DOHH2 (cell line): ENCODE data around the gene KIF26A.
"Not testable (repeated sequence)": the region's sequence is repeated elsewhere in the genome, so short reads cannot be mapped to it uniquely, and the experiment has no call there.

Experiments used
- H3F3A ChIP-seq: fragments of 200-600 bp; sonication (generic), shearing (Covaris generic); 2 replicates; pipeline ENCODE4 v1.6.0; 2016; ENCODE audit warnings: antibody characterized with exemption, mild to moderate bottlenecking; ENCODE audit not compliant: control insufficient read depth, insufficient read depth
- H3K27ac ChIP-seq: fragments of 200-600 bp; sonication (generic); 2 replicates; pipeline ENCODE4 v1.5.1; 2014; ENCODE audit warnings: low read depth, mild to moderate bottlenecking, low read length, moderate library complexity
- H3K27me3 ChIP-seq: fragments of 200-600 bp; sonication (generic); 2 replicates; pipeline ENCODE4 v1.6.1; 2014; ENCODE audit warnings: mild to moderate bottlenecking, low read length, mixed read lengths; ENCODE audit not compliant: control insufficient read depth
- H3K36me3 ChIP-seq: fragments of 200-600 bp; sonication (generic); 2 replicates; pipeline ENCODE4 v1.6.1; 2014; ENCODE audit warnings: mild to moderate bottlenecking, low read length, moderate library complexity, mixed read lengths; ENCODE audit not compliant: control insufficient read depth
- H3K4me1 ChIP-seq: fragments of 200-600 bp; sonication (generic); 2 replicates; pipeline ENCODE4 v1.6.1; 2014; ENCODE audit warnings: mild to moderate bottlenecking, low read length, mixed read lengths; ENCODE audit not compliant: control insufficient read depth
- H3K4me2 ChIP-seq: fragments of 200-600 bp; sonication (generic); 2 replicates; pipeline ENCODE4 v1.6.0; 2014; ENCODE audit warnings: mild to moderate bottlenecking, low read length, moderate library complexity
- H3K4me3 ChIP-seq: fragments of 200-600 bp; sonication (generic); 2 replicates; pipeline ENCODE4 v1.5.1; 2014; ENCODE audit warnings: mild to moderate bottlenecking, low read length, mixed read lengths
- H3K79me2 ChIP-seq: fragments of 200-600 bp; sonication (generic); 2 replicates; pipeline ENCODE4 v1.6.1; 2014; ENCODE audit warnings: mild to moderate bottlenecking, low read length, mixed read lengths; ENCODE audit not compliant: control insufficient read depth
- H3K9me2 ChIP-seq: fragments of 200-600 bp; sonication (generic); replicated peaks from 2 replicates; pipeline ENCODE4 v1.6.1; 2014; ENCODE audit warnings: mild to moderate bottlenecking, low read length, mixed read lengths; ENCODE audit not compliant: control insufficient read depth
- H3K9me3 ChIP-seq: fragments of 200-600 bp; sonication (generic); 2 replicates; pipeline ENCODE4 v1.6.1; 2014; ENCODE audit warnings: antibody characterized with exemption, low read length, mixed read lengths; ENCODE audit not compliant: control insufficient read depth, insufficient read depth
- H4K20me1 ChIP-seq: fragments of 200-600 bp; sonication (generic); 2 replicates; pipeline ENCODE4 v1.6.0; 2014; ENCODE audit warnings: low read depth, mild to moderate bottlenecking, antibody characterized with exemption, low read length, moderate library complexity; ENCODE audit not compliant: control insufficient read depth, insufficient read depth
- EZH2phosphoT487 ChIP-seq: fragments of 200-600 bp; sonication (generic); IDR thresholded peaks from 2 replicates; pipeline ENCODE4 v1.6.1; 2017; ENCODE audit warnings: borderline replicate concordance, mild to moderate bottlenecking, antibody characterized with exemption, low read length, moderate library complexity, mixed read lengths
- TF ChIP-seq, protein P1 (sequence below): fragments of 200-600 bp; sonication (generic); IDR thresholded peaks from one replicate; pipeline ENCODE4 v1.5.1; 2014; ENCODE audit warnings: antibody characterized with exemption, mild to moderate bottlenecking, low read depth, low read length; ENCODE audit not compliant: poor library complexity, severe bottlenecking

The KIF26A gene

GRCh38 chr14:104206281-104206904 lies 68.0 kb downstream of the KIF26A start:
- H3K36me3 ChIP-seq, result no peaks in the 10 kb centered on the region
- no peak overlapping the region for H3K4me3 ChIP-seq
- TF ChIP-seq, protein P1, sequence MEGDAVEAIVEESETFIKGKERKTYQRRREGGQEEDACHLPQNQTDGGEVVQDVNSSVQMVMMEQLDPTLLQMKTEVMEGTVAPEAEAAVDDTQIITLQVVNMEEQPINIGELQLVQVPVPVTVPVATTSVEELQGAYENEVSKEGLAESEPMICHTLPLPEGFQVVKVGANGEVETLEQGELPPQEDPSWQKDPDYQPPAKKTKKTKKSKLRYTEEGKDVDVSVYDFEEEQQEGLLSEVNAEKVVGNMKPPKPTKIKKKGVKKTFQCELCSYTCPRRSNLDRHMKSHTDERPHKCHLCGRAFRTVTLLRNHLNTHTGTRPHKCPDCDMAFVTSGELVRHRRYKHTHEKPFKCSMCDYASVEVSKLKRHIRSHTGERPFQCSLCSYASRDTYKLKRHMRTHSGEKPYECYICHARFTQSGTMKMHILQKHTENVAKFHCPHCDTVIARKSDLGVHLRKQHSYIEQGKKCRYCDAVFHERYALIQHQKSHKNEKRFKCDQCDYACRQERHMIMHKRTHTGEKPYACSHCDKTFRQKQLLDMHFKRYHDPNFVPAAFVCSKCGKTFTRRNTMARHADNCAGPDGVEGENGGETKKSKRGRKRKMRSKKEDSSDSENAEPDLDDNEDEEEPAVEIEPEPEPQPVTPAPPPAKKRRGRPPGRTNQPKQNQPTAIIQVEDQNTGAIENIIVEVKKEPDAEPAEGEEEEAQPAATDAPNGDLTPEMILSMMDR, result no peak
- TF ChIP-seq EZH2phosphoT487, result no peak
- H3K79me2 ChIP-seq, result no peaks in the 10 kb centered on the region
- H4K20me1 ChIP-seq, result no peaks in the 10 kb centered on the region
- no peak overlapping the region for H3K4me2 ChIP-seq
- H3K9me2 ChIP-seq, result no peaks in the 10 kb centered on the region
- H3K27me3 ChIP-seq, result no peaks in the 10 kb centered on the region
- no peak overlapping the region for H3K27ac ChIP-seq
- H3K9me3 ChIP-seq, result peaks cover 22% of the 10 kb centered on the region
- no peaks in the 10 kb centered on the region for H3F3A ChIP-seq
- no peaks in the 10 kb centered on the region for H3K4me1 ChIP-seq

DNA sequence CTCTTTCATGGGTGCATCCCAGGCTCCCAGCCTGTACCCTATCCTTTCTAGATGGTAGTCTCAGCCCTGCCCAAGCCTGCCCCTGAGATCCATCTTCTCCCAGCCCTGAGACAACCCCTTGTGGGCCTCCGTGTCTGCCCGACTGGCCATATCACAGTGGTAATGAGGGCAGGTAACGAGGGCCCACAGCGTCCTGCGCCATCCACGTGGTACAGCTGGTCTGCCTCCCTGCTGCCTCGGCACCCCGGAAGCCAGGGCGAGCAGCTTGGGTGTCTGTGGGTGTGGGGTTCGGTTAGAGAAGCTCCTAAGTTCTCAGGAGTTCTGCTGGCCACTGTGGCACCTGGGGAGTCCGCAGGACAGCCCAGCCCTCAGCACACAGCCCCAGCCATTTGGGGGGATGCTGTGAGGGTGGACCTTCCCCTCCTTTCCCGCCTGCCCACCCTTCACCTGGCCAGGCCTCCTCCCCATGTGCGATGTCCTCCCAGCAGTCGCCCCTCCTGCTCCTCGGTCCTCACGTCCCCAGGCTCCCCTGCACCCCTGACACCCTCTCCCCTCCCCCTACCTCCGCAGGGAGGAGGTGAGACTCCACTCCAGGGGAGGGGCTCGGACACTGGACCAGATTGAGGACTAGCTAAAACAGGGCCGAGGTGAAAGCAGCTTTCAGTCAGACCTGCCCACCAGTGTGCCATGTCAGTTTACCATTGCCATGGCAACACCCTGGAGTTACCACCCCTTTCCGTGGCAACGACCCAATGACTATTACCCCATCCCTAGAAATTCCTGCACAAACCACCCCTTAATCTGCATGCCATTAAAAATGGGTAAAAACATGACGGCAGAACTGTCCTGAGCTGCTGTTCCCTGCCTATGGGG lies 69.0 kb downstream of the KIF26A start:
- no peaks in the 10 kb centered on the region for H3K27me3 ChIP-seq
- TF ChIP-seq, protein P1, result no peak
- TF ChIP-seq EZH2phosphoT487, result no peak
- no peaks in the 10 kb centered on the region for H3K79me2 ChIP-seq
- H3K4me2 ChIP-seq, result no peak overlapping the region
- no peak overlapping the region for H3K4me3 ChIP-seq
- peaks cover 22% of the 10 kb centered on the region for H3K9me3 ChIP-seq
- H4K20me1 ChIP-seq, result no peaks in the 10 kb centered on the region
- no peaks in the 10 kb centered on the region for H3F3A ChIP-seq
- H3K9me2 ChIP-seq, result no peaks in the 10 kb centered on the region
- H3K4me1 ChIP-seq, result no peaks in the 10 kb centered on the region
- H3K36me3 ChIP-seq, result no peaks in the 10 kb centered on the region
- H3K27ac ChIP-seq, result no peak overlapping the region

DNA sequence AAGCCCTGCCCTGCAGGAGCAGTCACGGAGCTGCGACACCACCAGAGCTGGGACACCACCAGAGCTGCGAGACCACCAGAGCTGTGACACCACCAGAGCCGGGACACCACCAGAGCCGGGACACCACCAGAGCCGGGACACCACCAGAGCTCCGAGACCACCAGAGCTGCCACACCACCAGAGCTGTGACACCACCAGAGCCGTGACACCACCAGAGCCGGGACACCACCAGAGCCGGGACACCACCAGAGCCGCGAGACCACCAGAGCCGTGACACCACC lies 69.6 kb downstream of the KIF26A start:
- H3K9me3 ChIP-seq, result peaks cover 22% of the 10 kb centered on the region

DNA sequence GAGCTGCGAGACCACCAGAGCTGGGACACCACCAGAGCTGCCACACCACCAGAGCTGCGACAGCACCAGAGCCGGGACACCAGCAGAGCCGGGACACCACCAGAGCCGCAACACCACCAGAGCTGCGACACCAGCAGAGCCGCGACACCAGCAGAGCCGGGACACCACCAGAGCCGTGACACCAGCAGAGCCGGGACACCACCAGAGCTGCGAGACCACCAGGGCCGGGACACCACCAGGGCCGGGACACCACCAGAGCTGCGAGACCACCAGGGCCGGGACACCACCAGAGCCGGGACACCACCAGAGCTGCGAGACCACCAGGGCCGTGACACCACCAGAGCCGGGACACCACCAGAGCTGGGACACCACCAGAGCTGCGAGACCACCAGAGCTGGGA lies 69.9 kb downstream of the KIF26A start:
- not testable (repeated sequence) for H3K27me3 ChIP-seq, H3K36me3 ChIP-seq, H3K9me2 ChIP-seq, H3K79me2 ChIP-seq, H3F3A ChIP-seq, H3K27ac ChIP-seq, H4K20me1 ChIP-seq, H3K4me3 ChIP-seq, H3K4me1 ChIP-seq, H3K4me2 ChIP-seq
- peaks cover 22% of the 10 kb centered on the region for H3K9me3 ChIP-seq

More for the DNA sequence above, 69.6 kb downstream of the KIF26A start:
- H3K27me3 ChIP-seq, H3K27ac ChIP-seq, H3K4me2 ChIP-seq, H3F3A ChIP-seq, H3K79me2 ChIP-seq, H3K9me2 ChIP-seq, H3K4me1 ChIP-seq, H3K36me3 ChIP-seq, H4K20me1 ChIP-seq, H3K4me3 ChIP-seq: not testable (repeated sequence)

DNA sequence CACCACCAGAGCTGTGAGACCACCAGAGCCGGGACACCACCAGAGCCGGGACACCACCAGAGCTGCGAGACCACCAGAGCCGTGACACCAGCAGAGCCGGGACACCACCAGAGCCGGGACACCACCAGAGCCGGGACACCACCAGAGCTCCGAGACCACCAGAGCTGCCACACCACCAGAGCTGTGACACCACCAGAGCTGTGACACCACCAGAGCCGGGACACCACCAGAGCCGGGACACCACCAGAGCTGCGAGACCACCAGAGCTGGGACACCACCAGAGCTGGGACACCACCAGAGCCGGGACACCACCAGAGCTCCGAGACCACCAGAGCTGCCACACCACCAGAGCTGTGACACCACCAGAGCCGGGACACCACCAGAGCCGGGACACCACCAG lies 70.7 kb downstream of the KIF26A start:
- H3K79me2 ChIP-seq, H3F3A ChIP-seq, H3K4me2 ChIP-seq, H3K4me1 ChIP-seq, H3K36me3 ChIP-seq, H4K20me1 ChIP-seq, H3K27me3 ChIP-seq, H3K4me3 ChIP-seq, H3K9me2 ChIP-seq, H3K27ac ChIP-seq: not testable (repeated sequence)
- H3K9me3 ChIP-seq, result peaks cover 22% of the 10 kb centered on the region
